ENCODE data around the gene OR4D10.
"Not testable (repeated sequence)": the region's sequence is repeated elsewhere in the genome, so short reads cannot be mapped to it uniquely, and the experiment has no call there.

OR4D10 gene

DNA sequence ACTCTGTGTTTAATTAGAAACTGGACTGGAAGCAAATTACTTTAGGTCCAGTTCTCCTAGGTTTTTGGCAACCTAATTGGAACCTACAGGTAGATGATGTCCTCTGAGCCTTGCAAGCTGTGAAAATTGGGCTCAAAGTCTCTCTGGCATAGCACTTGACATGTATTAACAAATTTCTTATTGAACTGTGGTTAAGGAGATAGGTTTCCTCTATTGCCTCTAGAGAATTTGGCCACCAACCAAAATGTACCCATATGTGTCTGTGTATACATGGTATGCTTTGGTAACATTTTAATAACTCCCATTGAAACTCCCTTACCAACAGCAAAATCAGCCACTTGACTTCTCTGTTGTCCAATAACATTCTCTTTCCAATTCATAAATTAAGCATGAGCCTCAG lies at the start of gene OR4D10:
Gene OR4D10 (plus strand): TSS at position 301 of the 400 bp plus-strand sequence. CDS start 4,115 bp downstream, outside the sequence.
- in situ Hi-C loops (cut with HindIII; ENCODE audit: low sequenced_read_pairs), result no loop called here

DNA sequence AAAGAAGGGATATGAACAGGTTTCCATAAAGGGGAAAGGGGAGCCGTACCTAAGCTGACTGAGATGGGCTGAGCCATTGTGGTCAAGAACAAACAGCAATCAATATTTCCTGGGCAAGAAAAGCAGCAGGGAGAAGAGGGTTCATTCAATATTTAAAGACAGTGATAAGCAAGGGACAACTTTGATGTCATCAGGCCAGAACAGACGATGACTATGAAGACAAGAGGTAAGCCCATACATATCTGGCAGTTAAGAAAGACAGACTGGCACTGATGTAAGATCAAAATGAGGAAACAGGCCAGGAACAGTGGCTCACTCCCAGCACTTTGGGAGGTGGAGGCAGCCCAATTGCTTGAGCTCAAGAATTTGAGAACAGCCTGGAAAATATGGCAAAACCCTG lies 49.3 kb upstream of the OR4D10 start:
- in situ Hi-C loops (cut with HindIII; ENCODE audit: low sequenced_read_pairs), result no loop called here

DNA sequence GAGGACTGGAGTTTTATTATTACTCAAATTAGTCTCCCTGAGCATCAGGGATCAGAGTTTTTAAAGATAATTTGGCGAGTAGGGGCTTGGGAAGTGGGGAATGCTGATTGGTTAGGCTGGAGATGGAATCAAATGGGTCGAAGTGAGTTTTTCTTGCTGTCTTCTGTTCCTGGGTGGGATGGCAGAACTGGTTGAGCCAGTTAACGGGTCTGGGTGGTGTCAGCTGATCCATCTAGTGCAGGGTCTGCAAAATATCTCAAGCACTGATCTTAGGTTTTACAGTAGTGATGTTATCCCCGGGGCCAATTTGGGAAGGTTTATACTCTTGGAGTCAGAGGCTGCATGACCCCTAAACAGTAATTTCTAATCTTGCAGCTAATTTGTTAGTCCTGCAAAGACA lies 48.0 kb upstream of the OR4D10 start:
- in situ Hi-C loops (cut with HindIII; ENCODE audit: low sequenced_read_pairs), result no loop called here

DNA sequence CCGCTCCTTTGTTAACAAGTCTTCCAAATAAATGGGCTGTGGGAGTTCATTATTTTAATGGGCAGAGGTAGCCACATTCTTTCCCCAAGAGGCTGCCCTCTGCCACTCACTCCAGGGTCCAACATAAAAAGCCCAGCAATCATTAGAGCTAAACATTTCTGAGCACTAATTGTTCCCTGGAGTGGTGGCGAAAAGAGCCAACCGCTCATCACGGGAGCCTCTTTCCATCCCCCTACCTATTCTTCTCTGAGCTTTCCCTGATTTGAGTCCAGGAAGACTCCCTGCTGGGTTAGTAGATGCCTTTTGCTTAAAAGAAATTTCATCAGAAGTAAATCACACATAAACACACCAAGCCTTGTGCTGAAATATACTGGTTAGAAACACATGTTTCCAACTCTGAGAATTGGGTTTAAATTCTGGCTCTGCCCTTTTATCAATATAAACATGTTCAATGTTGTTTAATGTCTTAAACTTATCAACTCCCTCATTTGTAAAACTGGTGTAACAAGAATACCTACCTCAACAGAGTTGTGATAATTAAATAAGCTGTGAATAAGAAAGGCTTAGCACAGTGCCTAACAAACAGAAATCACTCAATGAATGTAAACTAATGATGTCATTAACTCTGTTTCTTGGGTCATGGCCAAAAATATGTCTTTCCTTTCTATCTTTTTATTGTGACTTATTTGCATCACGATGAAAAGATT lies 46.6 kb upstream of the OR4D10 start, which contains the start of gene OR5A2:
Gene OR5A2 (minus strand): TSS at position 53 of the 707 bp plus-strand sequence. CDS start 3,460 bp downstream, outside the sequence.
- in situ Hi-C loops (cut with HindIII; ENCODE audit: low sequenced_read_pairs), result no loop called here

DNA sequence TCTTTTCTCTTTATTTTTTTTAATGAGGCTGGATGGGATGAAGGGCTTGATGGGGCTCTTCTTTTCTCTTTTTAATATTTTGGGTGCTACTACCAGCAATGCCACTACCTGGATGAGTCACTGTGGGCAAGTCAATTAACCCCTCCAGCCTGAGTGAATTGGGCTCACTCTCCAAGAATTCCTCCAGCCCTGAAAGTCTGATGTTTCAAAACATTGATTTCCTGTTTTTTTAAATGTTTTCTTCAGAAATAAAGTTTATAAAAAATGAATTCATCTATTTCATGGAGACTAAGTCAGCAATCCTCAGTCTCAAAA lies 46.1 kb upstream of the OR4D10 start:
- in situ Hi-C loops (cut with HindIII; ENCODE audit: low sequenced_read_pairs), result no loop called here

DNA sequence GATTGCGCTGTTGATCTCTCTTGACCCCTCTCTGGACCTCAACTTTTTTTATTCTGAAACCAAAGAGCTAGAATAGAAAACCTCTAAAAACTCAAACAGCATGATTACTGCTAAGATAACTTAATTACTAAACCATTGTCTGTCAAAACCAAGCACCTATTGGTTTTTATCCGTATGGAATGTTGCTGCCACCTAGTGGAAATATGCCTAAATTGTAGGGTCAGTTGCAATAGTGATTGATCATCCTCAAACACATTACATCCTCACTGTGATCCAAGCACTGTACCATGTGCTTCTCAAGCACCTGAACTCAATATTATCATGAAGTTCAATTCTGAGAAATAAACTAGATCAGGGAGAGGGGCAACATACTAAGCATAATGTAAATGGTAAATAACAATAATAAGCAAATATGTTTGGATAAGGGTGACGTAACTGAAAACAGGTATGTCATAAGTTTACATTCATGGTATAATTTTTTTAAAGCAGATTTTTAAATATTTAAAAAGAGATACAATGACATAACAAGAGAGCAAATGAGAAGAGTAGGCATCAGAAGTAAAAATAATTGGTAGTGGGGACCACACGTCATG lies 43.1 kb upstream of the OR4D10 start:
- in situ Hi-C loops (cut with HindIII; ENCODE audit: low sequenced_read_pairs), result no loop called here

DNA sequence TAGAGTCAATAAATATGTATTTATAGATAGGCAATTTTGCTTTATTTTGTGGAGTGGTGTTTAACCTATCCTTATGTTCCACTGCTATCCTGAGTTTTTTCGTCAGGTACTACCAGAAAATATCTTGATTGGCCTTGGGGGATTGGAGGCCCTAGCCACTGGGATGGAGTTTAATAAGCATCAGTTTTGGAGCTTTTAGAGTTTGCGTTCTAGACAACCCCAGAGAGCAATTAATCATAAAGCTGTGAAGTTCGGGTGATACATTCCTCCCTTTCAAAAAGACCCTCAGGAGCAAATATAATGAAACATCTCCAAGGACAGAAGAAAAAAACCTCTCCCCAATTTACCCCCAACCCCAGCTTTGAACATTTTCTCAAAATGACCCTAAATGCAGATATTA lies 36.9 kb upstream of the OR4D10 start, which contains the start of gene OR5A1:
Gene OR5A1 (plus strand): TSS at position 301 of the 400 bp plus-strand sequence. CDS start 6,700 bp downstream, outside the sequence.
- in situ Hi-C loops (cut with HindIII; ENCODE audit: low sequenced_read_pairs), result no loop called here

DNA sequence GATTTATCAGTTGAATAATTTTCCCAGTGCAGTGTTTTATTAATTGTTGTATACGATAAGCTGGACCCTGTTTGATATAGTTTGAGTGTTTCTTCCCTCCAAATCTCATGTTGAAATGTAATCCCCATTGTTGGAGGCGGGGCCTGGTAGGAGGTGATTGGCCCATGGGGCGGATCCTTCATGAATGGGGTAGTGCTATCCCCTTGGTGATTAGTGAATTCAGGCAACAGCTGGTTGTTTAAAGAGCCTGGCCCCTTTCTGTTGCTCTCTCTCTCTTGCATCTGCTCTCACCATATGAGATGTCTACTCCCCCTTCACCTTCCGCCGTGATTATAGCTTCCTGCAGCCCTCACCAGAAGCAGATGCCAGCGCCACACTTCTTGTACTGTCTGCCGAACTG lies 35.3 kb upstream of the OR4D10 start:
- in situ Hi-C loops (cut with HindIII; ENCODE audit: low sequenced_read_pairs), result no loop called here

DNA sequence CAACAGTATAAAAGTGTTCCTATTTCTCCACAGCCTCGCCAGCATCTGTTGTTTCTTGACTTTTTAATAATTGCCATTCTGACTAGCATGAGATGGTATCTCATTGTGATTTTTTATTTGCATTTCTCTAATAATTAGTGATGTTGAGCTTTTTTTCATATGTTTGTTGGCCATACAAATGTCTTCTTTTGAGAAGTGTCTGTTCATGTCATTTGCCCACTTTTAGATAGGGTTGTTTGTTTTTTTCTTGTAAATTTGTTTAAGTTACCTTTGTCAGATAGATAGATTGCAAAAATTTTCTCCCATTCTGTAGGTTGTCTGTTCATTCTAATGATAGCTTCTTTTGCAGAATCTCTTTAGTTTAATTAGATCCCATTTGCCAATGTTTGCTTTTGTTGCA lies 27.5 kb upstream of the OR4D10 start:
- in situ Hi-C loops (cut with HindIII; ENCODE audit: low sequenced_read_pairs), result not testable (repeated sequence)

DNA sequence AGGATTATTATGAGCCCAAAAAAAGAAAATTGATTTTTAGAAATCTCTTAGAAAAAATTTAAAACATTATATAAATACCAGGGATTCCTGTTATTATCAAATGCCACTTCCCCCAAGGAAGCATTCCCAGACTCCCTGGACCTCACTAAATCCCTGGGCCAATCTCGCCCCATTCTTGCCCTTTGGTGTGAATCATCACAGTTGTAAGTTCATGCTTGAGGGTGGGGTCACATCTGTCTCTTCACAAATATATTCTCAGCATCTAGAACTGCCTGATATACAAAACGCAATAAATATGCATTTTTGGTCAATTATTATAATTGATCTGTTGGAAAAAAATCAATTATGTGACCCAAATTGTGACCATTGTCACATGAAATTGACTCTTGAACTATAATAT lies 24.6 kb upstream of the OR4D10 start:
- in situ Hi-C loops (cut with HindIII; ENCODE audit: low sequenced_read_pairs), result no loop called here

DNA sequence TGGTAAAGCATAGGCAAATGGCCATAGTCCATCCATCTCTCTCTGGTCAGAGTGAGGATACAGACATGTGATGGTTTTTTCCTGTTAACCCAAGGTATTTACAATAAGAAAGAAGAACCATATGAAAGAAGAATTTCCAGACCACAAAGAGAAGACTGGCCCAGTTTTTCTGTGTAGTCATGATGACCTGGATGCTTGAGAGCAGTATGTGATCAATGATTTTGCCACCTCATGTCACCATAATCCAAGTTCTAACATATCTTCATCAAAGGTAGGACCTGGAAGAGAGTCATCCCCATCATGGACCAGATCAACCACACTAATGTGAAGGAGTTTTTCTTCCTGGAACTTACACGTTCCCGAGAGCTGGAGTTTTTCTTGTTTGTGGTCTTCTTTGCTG lies 16.5 kb upstream of the OR4D10 start, which contains the start of gene OR4D6:
Gene OR4D6 (plus strand): TSS at position 301 of the 400 bp plus-strand sequence. CDS start 0 bp downstream, at position 301.
- in situ Hi-C loops (cut with HindIII; ENCODE audit: low sequenced_read_pairs), result no loop called here

DNA sequence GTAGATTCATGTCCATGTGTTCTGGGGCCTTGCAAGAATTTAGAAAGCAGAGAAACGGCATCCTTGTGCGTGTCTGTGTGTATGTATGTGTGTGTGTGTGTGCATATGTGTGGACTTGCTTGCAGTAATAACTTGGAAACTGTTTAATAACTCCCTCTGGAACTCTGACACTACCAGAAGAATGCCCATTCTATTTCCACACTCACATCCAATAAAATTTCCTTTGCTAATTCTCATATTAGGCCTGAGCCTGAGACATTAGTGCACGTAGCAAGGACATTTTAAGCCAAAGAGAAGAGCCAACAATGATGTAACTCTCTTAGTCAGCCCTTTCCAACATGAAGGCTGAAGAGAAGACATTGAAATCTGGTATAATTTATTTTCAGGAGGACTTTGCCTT lies 13.2 kb upstream of the OR4D10 start:
- in situ Hi-C loops (cut with HindIII; ENCODE audit: low sequenced_read_pairs), result no loop called here

DNA sequence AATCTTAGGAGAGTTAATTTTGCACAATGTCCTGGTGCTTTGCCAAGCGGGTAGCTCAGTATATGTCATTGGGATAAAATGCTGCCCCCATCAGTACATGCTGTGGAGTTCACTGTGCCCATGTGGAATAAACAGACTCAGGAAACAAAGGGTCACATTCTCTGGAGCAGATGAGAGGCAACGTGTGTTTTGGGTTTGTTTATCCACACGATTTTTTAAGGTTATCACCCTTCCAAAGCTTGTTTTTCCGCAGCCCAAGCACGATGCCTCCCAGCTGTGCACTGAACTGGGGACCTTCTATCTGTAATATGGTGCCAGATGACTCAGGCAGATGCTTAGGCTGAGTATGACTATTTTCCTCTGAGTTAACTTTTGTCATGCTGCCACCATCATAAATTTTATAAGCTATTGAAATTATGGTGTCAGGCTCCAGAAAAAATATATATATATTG lies 9.9 kb upstream of the OR4D10 start:
- in situ Hi-C loops (cut with HindIII; ENCODE audit: low sequenced_read_pairs), result no loop called here

DNA sequence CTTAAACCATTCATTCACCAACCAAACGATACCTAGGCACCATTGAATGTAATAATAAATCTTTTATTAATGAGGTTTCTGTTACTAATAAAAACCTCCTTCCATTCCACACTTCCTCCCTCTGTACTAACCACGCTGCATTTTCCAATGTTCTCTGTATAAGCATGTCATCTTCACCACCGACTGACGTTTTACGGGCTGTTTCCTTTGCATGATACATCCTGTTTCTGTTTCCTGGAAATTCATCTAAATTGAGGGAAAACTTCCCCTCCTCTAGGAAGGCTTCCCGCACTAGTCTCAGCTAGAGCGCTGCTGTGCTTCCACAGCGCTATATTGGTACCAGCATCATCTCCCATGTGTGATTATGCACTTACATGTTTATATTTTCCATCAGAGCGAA lies 2.1 kb downstream of the OR4D10 start:
- in situ Hi-C loops (cut with HindIII; ENCODE audit: low sequenced_read_pairs), result no loop called here

DNA sequence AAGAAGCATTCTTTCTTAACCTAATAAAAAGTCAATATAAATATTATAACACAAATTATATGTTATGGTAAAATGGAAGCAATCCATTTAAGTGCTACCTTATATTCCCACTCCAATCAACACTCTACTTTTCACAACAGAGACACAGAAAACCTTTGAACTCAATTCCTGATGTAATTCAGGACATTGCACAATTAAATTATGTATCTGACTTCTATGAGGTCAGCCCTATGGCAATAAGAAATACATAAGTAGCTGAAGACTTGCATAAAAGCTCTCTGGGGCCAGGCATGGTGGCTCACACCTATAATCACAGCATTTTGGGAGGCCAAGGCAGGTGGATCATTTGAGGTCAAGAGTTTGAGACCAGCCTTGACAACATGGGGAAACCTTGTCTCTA lies 6.8 kb downstream of the OR4D10 start:
- in situ Hi-C loops (cut with HindIII; ENCODE audit: low sequenced_read_pairs), result no loop called here

DNA sequence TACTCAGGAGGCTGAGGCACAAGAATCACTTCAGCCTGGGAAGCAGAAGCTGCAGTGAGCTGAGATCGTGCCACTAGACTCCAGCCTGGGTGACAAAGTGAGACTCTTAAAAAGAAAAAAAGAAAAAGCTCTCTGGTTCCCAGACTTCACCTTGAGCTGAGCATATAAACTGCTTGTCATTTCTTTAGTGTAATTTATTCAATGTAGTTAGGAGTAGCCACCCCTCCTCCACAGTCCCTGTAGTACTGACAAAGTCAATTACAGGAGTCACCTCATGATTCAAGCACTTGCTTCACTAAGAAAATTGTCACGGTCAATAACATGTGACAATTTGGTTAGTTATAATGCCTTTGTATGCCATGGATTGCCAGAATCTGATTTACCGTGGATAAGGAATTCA lies 7.2 kb downstream of the OR4D10 start:
- in situ Hi-C loops (cut with HindIII; ENCODE audit: low sequenced_read_pairs), result no loop called here

DNA sequence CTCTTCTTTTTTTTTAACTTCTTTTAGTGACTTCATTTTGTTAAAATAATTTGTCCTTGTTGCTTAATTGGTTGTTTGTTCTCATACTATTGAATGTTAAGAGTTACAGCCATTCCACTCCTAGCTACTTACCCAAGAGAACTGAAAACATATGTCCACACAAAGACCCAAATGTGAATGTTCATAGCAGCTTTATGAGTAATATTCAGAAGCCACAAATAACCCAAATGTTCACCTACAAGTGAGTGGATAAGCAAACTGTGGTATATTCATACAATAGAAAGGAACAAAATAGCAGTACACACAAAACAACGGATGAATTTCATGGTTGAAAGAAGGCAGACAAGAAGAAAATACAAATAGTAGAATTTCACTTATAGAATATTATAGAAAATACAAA lies 28.8 kb downstream of the OR4D10 start:
- in situ Hi-C loops (cut with HindIII; ENCODE audit: low sequenced_read_pairs), result no loop called here

DNA sequence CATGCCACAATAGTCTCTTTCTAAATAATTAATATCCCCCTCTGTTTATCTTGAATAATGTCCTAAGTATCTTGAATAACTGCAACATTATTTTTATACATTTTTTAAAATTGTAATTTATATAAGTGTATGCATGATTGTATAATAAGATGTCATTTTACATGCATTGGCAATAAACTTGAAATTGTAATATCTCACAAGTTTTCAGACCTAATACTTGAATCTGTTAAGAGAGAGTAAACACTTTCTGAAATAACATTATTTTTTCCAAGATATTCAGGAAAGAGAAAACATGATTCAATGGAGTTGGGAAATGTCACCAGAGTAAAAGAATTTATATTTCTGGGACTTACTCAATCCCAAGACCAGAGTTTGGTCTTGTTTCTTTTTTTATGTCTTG lies 30.2 kb downstream of the OR4D10 start, which contains the start of gene OR4D11:
Gene OR4D11 (plus strand): TSS at position 301 of the 400 bp plus-strand sequence. CDS start 0 bp downstream, at position 301.
- in situ Hi-C loops (cut with HindIII; ENCODE audit: low sequenced_read_pairs), result no loop called here

DNA sequence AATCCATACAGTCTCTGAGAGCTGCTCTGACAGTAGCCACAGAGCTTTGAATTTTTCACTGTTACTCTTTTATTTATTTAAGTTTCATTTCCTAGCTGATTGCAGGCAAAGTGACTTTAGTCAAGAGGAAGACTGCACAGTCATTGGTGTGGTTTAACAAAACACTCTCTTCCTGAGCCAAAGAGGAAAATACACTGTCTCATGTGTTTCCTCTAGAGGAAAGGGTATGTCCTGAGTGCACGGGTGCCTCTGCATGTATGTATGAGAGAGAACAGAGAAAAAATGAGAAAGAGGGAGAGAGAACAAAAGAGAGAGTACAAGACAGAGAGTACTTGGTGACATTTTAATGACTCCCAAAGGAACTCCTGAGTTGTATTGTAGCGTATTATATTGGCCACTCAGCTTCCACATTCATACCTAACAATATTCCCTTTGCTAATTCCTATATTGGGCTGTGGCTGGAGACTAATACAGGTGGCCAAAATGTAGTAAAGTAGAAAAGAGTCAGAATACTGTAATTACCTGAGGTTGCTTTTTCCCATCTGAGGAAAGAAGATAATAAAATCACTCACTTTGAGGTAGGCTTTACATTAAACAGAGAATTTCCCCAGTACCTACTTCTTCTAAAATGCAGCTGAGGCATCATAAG lies 38.0 kb downstream of the OR4D10 start, which contains the start of gene OR4D9:
Gene OR4D9 (plus strand): TSS at position 599 of the 649 bp plus-strand sequence. CDS start 3,374 bp downstream, outside the sequence.
- in situ Hi-C loops (cut with HindIII; ENCODE audit: low sequenced_read_pairs), result no loop called here

DNA sequence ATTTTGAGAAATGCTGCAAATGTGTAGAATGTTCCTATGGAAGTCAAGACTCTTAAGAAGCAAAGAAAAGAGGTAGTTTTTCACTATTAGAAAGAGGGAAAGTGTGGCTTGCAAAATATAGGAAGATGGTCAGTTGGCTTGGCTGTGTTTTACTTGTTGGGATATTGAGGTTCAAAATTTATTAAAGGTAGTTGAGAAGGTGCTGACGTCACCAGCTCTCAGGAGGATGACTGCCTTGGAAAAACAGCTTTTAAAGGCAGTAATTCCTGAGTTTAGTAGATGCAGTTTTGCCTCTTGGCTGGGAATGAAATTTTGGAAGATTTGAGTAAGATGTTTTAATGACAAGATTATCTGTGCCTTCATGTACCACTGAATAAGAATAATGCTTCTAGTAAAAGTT lies 38.6 kb downstream of the OR4D10 start:
- in situ Hi-C loops (cut with HindIII; ENCODE audit: low sequenced_read_pairs), result no loop called here

DNA sequence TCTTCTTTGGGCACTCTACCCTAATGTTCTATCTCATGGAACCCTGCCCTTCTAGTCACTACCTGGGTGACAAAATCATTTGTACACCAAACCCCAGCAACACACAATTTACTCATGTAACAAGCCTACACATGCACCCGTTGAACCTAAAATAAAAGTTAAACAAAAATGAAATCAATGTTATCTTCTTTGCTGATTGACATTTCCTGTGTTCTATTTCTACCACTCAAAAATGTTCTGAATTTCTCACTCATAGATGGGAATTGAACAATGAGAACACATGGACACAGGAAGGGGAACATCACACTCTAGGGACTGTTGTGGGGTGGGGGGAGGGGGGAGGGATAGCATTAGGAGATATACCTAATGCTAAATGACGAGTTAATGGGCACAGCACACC lies 47.0 kb downstream of the OR4D10 start:
- in situ Hi-C loops (cut with HindIII; ENCODE audit: low sequenced_read_pairs), result not testable (repeated sequence)

DNA sequence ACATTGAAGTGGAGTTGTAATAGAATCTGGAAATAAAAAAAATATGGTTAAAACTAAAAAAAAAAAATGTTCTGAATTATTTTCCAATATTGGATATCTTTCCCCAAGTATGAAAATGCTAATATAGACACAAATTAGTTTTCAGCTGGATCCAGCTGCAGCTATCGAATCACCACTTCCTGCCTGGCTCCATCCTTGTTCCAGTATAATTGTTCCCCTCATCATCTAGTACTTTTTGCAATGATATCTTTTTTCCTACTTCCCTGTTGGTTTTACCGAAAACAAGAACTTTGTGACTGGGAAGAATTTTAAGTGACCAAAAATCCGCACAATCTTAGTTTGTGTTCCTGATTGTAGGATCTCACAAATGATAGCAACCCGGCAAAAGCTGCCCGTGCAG lies 47.6 kb downstream of the OR4D10 start:
- in situ Hi-C loops (cut with HindIII; ENCODE audit: low sequenced_read_pairs), result no loop called here
